Dermis blood vessel endothelial cell (primary cell): Measurements from ENCODE around the gene CNGB1. TPM values are rescaled to one million over a fixed set of nuclear protein-coding genes. Genes with fewer than 3 reads are reported as not detected.

ENCODE experiments used
- DNase-seq: peaks from one replicate; pipeline ENCODE4 v3.0.0; 2010
- total RNA-seq: library from RNA; depleted of rRNA; stranded (reverse); fragments of >200 nt; gene quantifications from 2 replicates; pipeline ENCODE4 v1.2.3, GENCODE V29; 2014

CNGB1 gene
- total RNA-seq, 1 donor from 2014 or later, result not detected

DNA sequence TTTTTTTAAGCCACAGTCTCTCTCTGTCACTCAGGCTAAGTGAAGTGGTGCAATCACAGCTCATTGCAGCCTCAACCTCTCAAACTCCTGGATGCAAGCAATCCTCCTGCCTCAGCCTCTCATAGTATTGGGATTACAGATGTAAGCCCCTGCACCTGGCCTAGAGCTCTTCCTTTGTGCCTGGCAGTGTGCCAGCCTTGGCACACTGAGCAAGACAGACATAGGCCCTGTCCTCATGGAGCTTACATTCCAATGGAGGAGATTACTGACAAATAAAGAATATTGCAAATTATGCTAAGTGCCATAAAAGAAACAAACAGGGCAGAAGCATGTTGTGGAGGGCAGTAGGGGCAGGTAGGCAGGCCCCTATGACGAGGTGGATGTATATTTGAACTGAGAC, 920 bp upstream of the CNGB1 start:
- DNase-seq, result no peak

DNA sequence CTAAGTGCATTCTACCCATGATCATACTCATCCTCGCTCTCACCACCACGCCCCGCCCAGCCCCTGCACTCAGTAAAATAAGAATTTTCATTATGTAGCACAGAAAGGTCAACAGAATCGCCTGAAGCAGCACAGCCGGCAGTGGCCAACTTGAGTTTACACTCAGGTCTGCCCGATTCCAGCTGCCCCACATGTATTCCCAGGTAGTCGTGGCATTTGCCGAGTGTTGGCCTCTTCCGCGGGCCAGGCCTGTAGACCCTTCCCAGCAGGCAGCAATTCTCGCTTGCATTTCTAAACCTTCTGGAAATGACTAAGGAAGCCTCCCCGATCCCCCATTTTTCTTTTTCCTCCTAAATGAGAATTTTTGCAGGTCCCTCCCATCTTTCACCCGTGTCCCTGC, 609 bp downstream of the CNGB1 start:
- no peak for DNase-seq

DNA sequence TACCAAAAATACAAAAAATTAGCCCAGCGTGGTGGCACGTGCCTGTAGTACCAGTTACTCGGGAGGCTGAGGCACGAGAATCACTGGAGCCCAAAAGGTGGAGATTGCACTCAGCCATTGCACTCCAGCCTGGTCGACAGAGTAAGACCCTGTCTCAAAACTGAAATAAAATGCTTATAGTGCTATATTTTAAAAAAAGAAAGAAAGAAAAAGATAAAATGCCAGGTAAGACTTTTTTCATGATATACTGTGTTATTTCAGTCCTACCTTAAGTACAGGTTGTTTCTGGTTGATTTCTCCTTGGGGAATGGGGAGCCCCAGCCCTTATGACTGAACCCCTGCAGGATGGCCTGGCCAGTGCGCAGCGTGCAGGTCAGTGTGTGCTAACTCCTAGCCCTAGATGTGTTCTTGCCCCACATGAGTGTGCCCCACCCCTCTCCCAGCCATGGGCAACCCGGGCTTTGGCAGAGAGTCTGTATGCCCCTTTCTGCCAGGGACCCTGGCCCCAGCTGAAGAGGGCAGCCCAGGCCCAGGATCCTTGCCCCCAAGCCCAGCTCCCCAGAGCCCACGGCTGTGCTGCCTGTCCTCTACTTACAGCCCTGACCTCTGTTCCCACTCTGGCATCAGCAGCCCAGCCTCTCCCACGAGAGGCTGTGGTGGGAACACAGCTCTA, 1.3 kb downstream of the CNGB1 start:
- no peak for DNase-seq

DNA sequence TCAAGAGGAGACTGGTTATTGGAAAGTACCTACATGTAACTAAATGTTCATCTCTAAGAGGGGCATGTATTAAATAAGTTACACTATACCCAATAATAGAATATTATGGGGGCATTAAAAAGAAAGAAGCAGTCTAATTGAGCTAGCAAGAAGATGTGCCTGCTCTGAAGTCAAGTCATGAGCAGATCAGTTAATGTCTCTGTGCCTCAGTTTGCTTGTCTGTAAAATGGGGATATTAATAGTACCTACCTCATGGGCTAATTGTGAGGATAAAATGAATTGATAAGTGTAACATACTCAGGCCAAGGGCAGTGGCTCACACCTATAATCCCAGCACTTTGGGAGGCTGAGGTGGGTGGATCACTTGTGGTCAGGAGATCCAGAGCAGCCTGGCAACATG, 3.0 kb downstream of the CNGB1 start:
- DNase-seq, result no peak

- DNase-seq, result no peak
Observed at GRCh38 chr16:57966986-57967385, 3.9 kb downstream of the CNGB1 start.

GRCh38 chr16:57966204-57966771, 4.6 kb downstream of the CNGB1 start:
- DNase-seq, result no peak

DNA sequence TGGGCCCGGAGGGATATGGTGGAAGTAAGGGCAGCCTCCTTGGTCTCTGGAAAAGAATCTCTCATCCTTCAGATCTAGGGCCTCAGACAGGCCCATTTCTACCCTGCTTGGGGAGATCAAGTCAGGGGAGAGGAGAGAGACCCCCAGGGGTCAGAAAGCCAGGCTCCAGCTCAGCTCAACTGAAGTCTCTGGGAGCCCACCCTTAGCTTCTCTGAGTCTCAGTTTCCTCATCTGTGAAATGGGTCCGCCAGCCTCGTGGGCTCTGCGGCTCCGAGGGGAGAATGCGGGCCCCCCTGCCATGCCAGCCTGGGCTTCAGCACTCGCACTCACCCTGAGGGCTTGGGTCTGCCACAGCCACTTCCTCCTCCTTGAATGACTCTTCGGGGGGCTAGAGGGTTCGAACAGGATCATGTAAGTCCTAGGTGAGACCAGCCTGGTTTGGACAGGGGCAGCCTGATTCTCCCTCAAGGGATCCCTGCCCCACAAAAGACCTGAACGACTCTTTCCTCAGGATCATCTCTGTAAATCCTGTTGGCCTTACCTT, 6.7 kb downstream of the CNGB1 start:
- DNase-seq, result no peak

DNA sequence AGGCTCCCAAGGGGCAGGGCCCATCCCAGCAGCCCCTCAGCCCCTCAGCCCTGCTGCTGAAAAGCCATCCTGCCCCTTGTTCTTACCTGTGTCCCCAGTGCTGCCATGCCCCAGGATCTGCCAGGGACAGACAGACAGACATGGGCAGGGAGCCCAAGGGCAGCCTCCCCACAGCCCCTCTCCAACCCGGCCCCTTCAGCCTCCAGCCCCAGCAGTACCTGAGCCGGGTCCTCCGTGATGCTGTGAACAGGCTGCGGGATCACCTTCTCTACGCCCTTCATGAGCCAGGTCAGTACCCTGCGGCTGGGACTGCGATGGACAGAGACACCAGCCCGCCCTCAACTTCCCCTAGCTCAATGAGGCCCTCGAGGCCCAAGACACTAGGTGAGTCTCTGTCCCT, 8.2 kb downstream of the CNGB1 start:
- no peak for DNase-seq

DNA sequence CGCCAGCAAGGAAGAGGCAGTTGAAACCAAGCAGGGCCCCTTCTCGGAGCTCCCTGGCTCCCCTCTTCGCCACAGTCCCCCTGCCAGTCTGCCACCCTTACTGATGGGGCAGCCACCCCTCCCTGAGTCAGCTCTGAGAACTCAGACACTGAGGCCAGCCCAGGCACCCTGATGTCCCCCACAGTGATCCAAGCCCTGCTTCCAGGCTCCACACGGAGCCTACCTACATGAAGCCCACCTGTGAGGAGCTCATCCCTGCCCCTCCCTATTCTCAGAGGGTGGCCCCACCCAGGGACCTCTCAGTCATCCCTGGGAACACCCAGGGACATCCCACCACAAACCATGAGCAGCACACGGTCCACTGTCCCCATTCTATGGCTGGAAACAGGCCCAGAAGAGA, 8.9 kb downstream of the CNGB1 start:
- DNase-seq, result no peak

- DNase-seq, result no peak
Observed at GRCh38 chr16:57961538-57961937, 9.4 kb downstream of the CNGB1 start.

DNA sequence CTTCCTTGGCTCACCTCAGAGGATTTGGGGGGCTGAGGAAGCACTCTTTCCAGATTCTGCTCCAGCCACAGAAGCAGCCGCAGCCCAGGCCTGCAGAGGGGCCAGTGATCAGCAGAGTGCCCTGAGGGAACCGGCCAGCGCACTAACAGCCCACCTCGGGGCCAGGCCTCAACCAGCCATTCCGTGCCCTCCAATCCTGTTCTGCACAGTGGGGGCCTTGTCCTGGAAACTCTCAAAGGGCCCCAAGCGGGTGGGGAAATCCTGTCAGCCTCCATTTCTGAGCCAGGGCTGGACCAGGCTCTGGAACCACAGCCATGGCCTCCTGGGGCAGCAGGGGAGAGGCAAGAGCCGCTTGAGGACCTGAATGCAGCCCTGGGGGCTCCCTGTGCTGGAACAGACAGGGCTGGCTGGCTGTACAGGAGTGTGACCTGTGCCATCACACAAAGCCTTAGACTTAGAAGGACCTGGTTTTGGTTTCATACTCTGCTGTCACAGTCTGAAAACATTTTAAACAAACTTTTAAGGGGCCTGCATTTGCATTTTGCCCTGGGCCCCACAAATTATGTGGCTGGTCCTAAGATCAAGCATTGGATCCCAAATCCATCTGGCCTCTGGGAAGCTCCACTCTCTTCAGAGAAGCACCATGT, 10.0 kb downstream of the CNGB1 start:
- no peak for DNase-seq

DNA sequence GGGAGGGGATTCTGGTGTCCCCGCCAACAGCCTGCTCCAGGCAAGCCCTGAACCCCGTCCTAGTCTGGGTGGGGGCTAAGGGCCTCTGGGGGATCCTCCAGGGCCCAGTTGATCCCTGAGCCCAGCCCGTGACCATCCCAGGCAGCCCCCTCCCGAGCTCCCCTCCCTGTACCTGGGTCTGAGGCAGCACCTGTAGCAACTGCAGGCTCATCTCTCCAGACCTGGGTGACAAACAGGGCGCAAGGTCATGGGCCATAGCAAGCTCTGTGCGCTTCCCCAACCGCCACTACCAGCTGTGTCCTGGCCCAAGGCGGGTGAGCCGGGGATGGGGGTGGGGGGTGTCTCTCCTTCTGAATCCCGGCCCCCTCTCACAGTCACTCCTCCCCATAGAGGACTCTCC, 10.6 kb downstream of the CNGB1 start:
- no peak for DNase-seq

DNA sequence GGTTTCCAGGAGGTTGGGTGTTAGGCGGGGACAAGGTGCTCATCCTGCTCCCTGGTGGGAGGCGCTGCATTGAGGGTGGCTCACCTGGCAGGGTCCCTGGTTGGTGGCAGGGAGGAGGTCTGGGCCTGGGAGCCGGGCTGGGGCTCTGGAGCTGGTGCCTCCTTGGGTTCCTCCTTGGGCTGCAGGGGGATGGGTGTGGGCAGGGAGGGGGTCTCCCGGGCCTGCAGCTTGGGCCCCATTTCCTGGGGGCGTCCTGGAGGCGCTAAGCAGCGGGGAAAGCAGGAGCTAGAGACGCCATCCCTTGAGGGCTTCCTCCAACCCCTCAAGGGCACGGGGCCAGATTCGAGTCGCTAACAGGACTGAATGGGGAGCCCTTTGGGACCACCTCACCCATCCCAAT, 11.1 kb downstream of the CNGB1 start:
- no peak for DNase-seq

DNA sequence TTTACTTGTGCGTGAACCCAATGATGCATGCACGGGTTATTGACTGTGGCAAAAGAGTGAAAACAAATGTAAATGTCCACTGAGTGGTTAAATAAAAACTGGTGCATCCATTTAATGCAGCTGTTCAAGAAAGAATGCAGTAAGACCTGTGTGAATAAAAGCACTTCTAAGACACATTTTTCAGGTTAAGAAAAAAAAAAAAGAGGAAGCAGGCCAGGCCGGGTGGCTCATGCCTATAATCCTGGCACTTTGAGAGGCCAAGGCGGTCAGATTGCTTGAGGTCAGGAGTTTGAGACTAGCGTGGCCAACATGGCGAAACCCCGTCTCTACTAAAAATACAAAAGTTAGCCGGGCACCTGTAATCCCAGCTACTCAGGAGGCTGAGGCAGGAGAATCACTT, 11.8 kb downstream of the CNGB1 start:
- no peak for DNase-seq

GRCh38 chr16:57958544-57958943, 12.4 kb downstream of the CNGB1 start:
- DNase-seq, result no peak

GRCh38 chr16:57957673-57958392, 13.1 kb downstream of the CNGB1 start:
- DNase-seq, result no peak

DNA sequence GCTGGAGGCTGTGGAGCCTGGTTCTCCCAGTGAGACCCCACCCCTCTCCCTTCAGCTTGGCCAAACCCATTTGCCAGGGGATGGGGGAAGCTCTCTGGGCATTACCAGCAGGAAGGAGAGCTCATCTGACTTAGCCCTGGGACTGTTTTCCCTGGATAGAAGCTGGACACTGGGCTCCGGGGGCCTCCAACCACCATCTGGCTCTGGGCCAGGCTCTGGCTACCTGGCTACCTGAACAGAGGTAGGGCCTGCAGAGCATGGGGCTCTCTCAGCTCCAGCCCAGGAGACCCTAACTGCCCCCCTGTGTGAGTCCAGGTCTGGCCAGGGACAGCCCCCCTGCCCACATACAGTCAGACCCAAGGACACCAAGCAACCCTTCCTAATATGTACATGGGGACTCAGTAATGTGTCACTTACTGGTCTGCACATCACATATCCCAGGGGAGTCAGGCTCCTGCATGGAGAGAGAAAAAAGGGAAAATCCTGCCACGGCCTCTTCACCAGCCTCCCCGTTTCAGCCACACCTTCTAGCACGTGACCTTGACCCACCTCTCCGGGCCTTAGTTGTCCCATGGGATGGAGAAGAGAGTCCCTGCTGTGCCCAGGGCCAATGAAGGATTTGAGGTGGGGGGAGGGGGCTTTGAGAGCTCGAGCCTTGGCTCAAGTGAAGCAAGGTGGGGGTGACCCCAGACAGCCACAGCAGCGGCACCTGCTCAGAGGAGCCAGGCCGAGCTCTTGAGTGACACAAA, 13.8 kb downstream of the CNGB1 start:
- no peak for DNase-seq

DNA sequence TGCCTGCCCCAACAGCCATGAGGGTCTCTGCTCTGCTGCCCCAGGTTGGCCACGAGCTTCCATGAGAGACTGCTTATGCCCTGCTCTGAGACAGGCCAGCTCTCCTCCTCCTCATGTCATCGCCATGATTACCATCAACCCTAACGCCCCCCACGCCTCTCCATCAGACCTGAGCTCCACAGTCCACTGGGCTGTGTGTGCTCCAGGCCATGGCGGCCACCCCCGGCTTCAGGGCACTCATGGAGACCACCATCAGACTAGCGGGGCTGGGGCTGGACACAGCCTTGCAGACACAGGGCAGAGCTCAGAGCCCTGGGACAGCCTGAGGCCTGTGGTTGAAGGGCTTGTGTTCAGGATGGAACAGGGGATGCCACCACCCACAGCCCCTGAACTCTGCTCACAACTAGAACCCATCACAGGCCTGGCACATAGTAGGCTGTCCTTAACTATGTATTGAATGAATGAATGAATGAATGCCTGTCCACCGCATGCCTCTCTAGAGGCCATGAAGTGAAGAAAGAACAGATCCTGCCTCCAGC, 14.6 kb downstream of the CNGB1 start:
- no peak for DNase-seq

DNA sequence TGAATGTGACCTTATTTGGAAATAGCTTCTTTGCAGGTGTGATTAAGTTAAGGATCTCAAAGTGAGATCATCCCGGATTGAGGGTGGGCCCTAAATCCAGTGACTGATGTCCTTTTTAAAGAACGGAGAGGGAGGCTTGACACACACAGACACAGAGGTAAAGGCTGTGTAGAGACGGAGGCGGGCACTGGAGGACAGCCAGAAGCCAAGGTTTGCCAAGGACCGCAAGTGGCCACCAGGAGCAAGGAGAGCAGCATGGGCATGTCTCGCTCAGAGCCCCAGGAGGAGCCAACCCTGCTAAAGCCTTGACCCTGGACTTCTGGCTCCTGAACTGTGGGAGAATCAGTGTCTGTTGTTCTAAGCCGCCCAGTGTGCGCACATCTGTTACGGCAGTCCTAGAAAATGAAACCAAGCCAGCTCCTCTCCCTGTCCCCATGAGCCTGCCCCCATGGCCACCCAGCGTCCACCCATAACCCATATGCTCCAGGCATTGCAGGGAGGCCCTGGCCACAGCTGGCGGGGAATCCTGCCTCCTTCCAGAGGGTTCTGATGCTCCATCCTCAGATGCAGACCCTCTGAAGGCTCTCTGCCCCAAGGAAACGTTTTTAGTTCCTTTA, 15.2 kb downstream of the CNGB1 start:
- DNase-seq, result no peak

GRCh38 chr16:57953857-57954256, 17.1 kb downstream of the CNGB1 start:
- no peak for DNase-seq

DNA sequence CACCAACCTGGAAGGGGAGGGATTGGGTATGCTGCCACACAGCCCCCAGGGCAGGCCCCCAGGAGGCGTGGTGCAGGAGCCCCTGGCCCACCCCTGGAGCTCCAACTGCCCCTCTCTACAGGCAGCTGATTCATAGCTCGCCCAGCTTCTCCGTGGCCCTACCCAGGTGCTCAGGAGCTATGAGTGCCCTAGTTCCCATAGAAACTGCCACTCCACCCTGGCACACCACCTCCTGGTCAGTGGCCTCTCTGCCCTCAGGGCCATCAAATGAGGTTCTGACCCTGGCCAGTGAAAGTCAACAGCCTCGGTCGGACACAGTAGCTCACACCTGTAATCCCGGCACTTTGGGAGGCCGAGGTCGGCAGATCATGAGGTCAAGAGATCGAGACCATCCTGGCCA, 18.0 kb downstream of the CNGB1 start:
- DNase-seq, result no peak
